Rectal smooth muscle tissue (tissue), 1 donor: ENCODE results near the gene TOP2A.
"Not testable (repeated sequence)": the region's sequence is repeated elsewhere in the genome, so short reads cannot be mapped to it uniquely, and the experiment has no call there.

ENCODE experiments used
- H3K27ac ChIP-seq: one replicate; pipeline ENCODE4 v1.7.0; 2013; ENCODE audit warnings: low read depth, low read length, inconsistent platforms
- H3K27me3 ChIP-seq: one replicate; pipeline ENCODE4 v1.7.0; 2013; ENCODE audit warnings: low read length; ENCODE audit not compliant: control insufficient read depth, insufficient read depth
- H3K36me3 ChIP-seq: one replicate; pipeline ENCODE4 v1.7.0; 2013; ENCODE audit warnings: low read length; ENCODE audit not compliant: control insufficient read depth, insufficient read depth
- H3K4me1 ChIP-seq: one replicate; pipeline ENCODE4 v1.7.0; 2013; ENCODE audit warnings: low read length; ENCODE audit not compliant: control insufficient read depth, insufficient read depth
- H3K4me3 ChIP-seq: one replicate; pipeline ENCODE4 v1.7.0; 2013; ENCODE audit warnings: low read length
- H3K9ac ChIP-seq: one replicate; pipeline ENCODE4 v1.7.0; 2013; ENCODE audit warnings: low read length

The TOP2A gene

DNA sequence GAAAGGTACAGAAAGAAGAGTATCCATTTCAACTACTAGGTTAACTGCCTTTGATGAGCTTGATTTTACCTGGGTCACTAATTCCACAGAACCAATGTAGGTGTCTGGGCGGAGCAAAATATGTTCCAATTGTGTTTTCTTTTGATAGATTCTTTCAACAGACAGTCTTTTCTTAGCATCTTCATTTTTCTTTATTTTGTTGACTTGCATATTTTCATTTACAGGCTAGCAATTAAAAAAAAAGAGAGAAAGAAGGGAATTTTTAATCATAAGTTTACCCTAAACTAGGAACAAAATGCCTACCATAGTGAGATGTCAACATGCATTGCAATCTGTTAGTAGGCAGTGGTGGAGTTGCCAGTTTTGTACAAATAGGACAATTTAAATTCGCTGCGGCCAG, 1.0 kb downstream of the TOP2A start:
- no peaks in the 10 kb centered on the region for H3K36me3 ChIP-seq

GRCh38 chr17:40415390-40415789, 2.3 kb downstream of the TOP2A start:
- H3K4me1 ChIP-seq, result peaks cover 7% of the 10 kb centered on the region
- no peak overlapping the region for H3K27ac ChIP-seq
- H3K27me3 ChIP-seq, result no peaks in the 10 kb centered on the region
- H3K9ac ChIP-seq, result no peak overlapping the region
- H3K4me3 ChIP-seq, result no peak overlapping the region
- H3K36me3 ChIP-seq, result no peaks in the 10 kb centered on the region

More for the DNA sequence above, 1.0 kb downstream of the TOP2A start:
- no peak overlapping the region for H3K9ac ChIP-seq
- no peaks in the 10 kb centered on the region for H3K27me3 ChIP-seq
- H3K4me3 ChIP-seq, result no peak overlapping the region
- H3K27ac ChIP-seq, result no peak overlapping the region
- peaks cover 7% of the 10 kb centered on the region for H3K4me1 ChIP-seq

DNA sequence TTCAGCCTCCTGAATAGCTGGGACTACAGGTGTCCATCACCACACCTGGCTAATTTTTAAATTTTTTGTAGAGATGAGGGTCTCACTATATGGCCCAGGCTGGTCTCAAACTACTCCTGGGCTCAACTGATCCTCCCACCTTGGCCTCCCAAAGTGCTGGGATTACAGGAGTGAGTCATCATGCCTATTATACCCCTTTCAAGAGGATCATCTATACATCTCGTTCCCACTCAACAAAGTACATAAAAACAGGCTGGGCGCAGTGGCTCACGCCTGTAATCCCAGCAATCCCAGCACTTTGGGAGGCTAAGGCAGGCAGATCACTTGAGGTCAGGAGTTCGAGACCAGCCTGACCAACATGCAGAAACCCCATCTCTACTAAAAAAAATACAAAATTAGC, 3.4 kb downstream of the TOP2A start:
- H3K4me1 ChIP-seq, H3K4me3 ChIP-seq, H3K27me3 ChIP-seq, H3K27ac ChIP-seq, H3K9ac ChIP-seq, H3K36me3 ChIP-seq: not testable (repeated sequence)

DNA sequence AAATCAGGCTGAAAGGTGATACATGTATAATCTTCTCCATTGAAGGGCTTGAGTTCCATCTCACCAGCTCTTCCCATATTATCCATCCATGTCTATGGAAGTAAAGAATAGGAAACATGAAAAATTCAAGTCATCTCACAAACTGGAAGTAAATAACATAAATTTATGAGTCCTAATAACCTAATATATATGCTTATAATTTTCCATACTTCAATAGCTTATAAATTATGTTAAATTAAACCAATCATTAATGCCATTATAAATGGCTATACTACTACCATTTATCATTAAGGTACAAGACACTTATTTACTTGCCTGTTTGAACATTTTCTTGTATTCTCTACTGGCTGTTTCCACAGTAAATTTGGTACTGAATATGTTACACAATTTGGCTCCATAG, 4.8 kb downstream of the TOP2A start:
- no peak overlapping the region for H3K9ac ChIP-seq
- no peak overlapping the region for H3K4me3 ChIP-seq
- H3K36me3 ChIP-seq, result no peaks in the 10 kb centered on the region
- no peak overlapping the region for H3K27ac ChIP-seq
- H3K27me3 ChIP-seq, result no peaks in the 10 kb centered on the region
- peaks cover 5% of the 10 kb centered on the region for H3K4me1 ChIP-seq

DNA sequence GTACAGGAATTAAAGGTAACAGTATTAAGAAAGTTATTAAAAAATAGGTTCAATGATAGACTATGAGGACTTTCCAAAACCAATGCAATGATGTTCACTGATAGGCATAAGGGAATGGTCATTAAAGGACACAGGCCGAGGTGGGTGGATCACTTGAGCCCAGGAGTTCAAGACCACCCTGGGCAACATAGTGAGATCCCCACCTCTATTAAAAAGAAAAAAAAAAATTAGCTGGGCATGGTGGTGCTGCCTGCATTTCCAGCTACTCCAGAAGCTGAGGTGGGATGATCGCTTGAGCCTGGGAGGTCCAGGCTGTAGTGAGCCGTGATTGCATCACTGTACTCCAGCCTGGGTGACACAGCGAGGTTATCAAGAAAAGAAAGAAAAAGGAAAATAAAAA, 5.9 kb downstream of the TOP2A start:
- H3K36me3 ChIP-seq, result no peaks in the 10 kb centered on the region
- H3K27ac ChIP-seq, result no peak overlapping the region
- H3K4me1 ChIP-seq, result no peaks in the 10 kb centered on the region
- H3K9ac ChIP-seq, result no peak overlapping the region
- H3K4me3 ChIP-seq, result no peak overlapping the region
- no peaks in the 10 kb centered on the region for H3K27me3 ChIP-seq

- Histone ChIP-seq H3K4me1 (no peaks in the 10 kb centered on the region), H3K27me3 (no peaks in the 10 kb centered on the region), H3K9ac (no peak overlapping the region), H3K36me3 (no peaks in the 10 kb centered on the region), H3K27ac (no peak overlapping the region), H3K4me3 (no peak overlapping the region)
Observed at GRCh38 chr17:40410082-40410481, 7.6 kb downstream of the TOP2A start.

- not testable (repeated sequence) for H3K9ac ChIP-seq, H3K27me3 ChIP-seq, H3K4me1 ChIP-seq, H3K27ac ChIP-seq, H3K36me3 ChIP-seq, H3K4me3 ChIP-seq
Observed at GRCh38 chr17:40409540-40409939, 8.2 kb downstream of the TOP2A start.

DNA sequence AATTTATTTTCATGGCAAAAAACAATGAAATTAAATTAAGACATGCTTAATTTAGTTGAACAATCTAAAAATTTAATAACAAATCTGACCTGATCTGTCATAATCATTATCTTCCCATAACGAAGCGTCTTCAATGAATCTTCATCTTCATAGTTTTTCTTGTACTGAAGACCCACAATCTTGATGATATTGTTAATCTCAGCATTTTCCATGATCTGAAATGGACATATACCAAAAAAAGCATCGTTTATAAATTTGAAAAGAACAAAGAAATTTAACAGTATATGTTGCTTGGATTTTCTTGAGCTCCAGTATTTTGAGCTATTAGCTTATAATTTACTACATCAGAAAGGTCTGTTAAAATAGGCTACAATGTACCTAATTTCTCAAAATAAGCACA, 10.2 kb downstream of the TOP2A start:
- no peaks in the 10 kb centered on the region for H3K27me3 ChIP-seq
- H3K9ac ChIP-seq, result no peak overlapping the region
- no peak overlapping the region for H3K27ac ChIP-seq
- H3K4me3 ChIP-seq, result no peak overlapping the region
- H3K36me3 ChIP-seq, result no peaks in the 10 kb centered on the region
- no peaks in the 10 kb centered on the region for H3K4me1 ChIP-seq

DNA sequence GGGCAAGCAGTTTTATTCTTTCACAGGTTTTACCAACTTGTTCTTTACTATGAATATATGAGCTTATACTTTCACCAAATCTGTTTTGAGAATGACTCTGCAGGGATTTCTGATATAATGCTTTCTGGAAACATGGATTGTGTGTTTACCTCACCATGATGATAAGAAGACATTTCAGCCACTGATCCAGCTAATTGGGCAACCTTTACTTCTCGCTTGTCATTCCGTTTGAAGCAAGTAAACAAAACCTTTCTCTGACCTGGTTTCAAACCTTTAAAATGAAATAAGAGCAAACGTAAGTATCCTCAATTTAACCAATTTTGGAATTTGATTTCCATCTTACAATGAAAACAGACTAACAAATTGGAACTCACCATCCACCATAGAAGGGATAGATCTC, 13.7 kb downstream of the TOP2A start:
- no peak overlapping the region for H3K27ac ChIP-seq
- H3K36me3 ChIP-seq, result no peaks in the 10 kb centered on the region

DNA sequence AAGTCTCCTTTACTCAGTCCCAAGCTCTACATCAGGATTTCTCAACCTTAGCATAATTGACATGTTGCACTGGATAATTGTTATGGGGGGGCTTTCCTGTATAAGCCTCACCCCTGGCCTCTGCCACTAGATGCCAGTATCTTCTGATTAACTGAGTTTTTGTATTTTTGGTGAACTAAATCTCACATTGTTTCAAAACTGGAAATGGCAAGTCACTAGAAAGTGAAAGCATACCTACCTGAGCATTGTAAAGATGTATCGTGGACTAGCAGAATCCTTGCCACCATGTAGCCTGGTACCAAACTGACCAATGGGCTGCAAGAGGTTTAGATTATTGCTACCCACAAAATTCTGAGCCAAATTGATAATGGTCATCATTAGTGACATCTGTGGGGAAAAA, 15.0 kb downstream of the TOP2A start:
- no peak overlapping the region for H3K4me3 ChIP-seq
- no peaks in the 10 kb centered on the region for H3K36me3 ChIP-seq
- no peak overlapping the region for H3K9ac ChIP-seq
- no peaks in the 10 kb centered on the region for H3K4me1 ChIP-seq
- no peak overlapping the region for H3K27ac ChIP-seq
- no peaks in the 10 kb centered on the region for H3K27me3 ChIP-seq

More for the DNA sequence above, 13.7 kb downstream of the TOP2A start:
- Histone ChIP-seq H3K4me3 (no peak overlapping the region), H3K4me1 (no peaks in the 10 kb centered on the region), H3K27me3 (no peaks in the 10 kb centered on the region), H3K9ac (no peak overlapping the region)

- no peaks in the 10 kb centered on the region for H3K4me1 ChIP-seq
- no peak overlapping the region for H3K4me3 ChIP-seq
Observed at GRCh38 chr17:40399185-40399584, 18.5 kb downstream of the TOP2A start.

DNA sequence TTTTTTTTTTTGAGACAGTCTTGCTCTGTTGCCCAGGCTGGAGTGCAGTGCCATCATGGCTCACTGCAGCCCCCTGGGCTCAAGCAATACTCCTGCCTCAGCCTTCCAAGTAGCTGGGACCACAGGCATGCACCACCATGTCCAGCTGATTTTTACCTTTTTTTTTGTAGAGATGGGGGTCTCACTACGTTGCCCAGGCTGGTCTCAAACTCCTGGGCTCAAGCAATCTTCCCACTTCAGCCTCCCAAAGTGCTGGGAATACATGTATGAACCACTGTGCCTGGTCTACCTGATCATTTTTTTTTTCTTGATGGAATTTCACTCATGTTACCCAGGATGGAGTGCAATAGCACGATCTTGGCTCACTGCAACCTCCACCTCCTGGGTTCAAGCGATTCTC, 31.1 kb downstream of the TOP2A start:
- H3K4me1 ChIP-seq, H3K27ac ChIP-seq, H3K36me3 ChIP-seq, H3K9ac ChIP-seq, H3K4me3 ChIP-seq, H3K27me3 ChIP-seq: not testable (repeated sequence)

More at GRCh38 chr17:40399185-40399584, 18.5 kb downstream of the TOP2A start:
- Histone ChIP-seq H3K36me3 (no peaks in the 10 kb centered on the region), H3K27me3 (no peaks in the 10 kb centered on the region), H3K27ac (no peak overlapping the region), H3K9ac (no peak overlapping the region)

DNA sequence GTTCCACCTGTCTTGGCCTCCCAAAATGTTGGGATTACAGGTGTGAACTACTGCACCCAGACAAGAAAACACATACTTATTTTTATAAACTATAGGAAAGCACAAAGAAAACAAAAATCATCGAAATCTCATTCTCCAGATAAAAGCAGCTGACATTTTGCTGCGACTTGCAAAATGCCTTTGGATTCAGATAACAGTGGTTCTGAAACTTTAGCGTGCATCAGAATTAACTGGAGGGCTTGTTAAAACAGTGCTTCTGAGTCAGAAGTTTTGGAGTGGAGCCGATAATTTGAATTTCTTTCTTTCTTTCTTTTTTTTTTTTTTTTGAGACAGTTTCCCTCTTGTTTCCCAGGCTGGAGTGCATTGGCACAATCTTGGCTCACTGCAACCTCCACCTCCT, 35.4 kb downstream of the TOP2A start:
- Histone ChIP-seq H3K27ac (no peak overlapping the region), H3K27me3 (no peaks in the 10 kb centered on the region), H3K9ac (no peak overlapping the region), H3K4me3 (no peak overlapping the region), H3K36me3 (no peaks in the 10 kb centered on the region), H3K4me1 (no peaks in the 10 kb centered on the region)

- H3K27ac ChIP-seq, result no peak overlapping the region
- no peak overlapping the region for H3K4me3 ChIP-seq
- H3K27me3 ChIP-seq, result no peaks in the 10 kb centered on the region
- H3K9ac ChIP-seq, result no peak overlapping the region
- H3K36me3 ChIP-seq, result no peaks in the 10 kb centered on the region
- no peaks in the 10 kb centered on the region for H3K4me1 ChIP-seq
Observed at GRCh38 chr17:40378966-40379365, 38.7 kb downstream of the TOP2A start.
